Measurements from ENCODE around the gene SPIRE2. TPM values are rescaled to one million over a fixed set of nuclear protein-coding genes. Genes with fewer than 3 reads are reported as not detected.

The SPIRE2 gene
- total RNA-seq, 1 experiment from 2014 or later = 29.6 TPM

DNA sequence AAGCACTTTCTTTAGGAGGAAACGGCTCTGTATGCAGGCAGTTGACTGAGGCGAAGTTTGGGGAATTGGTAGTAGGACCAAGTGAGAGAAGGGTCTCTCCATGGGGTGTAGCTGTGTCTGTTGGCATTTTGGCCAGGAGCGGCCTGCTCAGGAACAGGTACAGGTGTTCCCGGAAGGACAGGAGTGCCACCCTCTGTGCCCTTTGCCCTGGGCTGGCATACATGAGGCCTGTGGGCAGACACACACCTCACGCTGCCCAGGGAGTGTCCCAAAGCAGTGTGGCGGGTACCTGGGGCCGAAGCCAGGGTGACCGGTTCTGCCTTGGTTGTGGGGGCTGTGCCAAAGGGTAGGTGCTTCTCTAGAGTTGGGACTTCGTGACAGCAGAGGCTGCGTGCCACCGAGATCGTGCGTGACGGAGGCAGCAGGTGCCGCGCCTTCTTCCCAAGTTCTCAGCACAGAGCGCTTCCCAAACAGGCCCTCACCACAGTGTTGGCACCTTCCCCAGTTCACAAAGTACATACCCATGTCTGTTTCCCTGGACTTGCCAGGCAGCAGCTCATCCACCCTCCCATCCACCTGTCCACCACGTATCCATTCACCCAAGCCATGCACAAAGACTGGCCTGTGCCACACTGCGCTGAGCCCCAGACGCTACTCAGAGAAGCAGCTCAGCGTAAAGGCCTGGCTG is 25.2 kb downstream of the SPIRE2 start:
- intact Hi-C loops (cut with micrococcal nuclease; ENCODE audit: unreplicated experiment) = no loop called here
- peak in 1 of 2 experiments; percentile 30 for DNase-seq

DNA sequence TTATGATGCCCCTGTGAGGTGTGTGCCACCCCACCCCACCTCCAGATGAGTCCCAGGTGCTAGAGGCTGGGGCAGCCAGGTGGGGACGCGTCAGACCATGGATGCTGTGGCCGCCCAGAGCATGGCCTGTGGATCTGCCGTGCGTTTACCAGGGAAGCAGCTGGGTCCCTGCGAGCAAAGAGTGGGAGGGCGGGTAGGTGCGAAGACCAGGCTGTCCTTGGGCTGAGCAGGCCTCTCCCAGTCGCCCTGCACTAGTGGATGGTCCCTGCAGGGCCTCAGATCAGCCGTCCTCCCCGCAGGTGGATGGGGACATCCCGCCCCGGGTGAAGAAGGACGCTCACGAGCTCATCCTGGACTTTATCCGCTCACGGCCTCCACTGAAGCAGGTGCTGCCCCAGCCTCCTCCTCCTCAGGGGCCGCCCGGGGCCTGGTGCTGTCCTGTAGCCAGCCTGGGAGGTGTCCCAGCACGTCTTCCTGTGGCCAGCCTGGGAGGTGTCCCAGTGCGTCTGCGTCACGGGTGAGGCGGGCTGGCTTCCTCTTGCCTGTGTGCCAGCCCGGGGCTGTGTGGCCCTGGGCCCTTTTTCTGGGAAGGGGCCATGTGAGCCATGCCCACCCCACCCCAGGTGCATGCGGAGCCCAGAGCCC is 27.1 kb downstream of the SPIRE2 start:
- Histone ChIP-seq H3K4me1 (no peaks in the 10 kb centered on the region), H3K27me3 (replicated peaks; ENCODE audit: control insufficient read depth, insufficient read depth, low read length) (no peaks in the 10 kb centered on the region), H3K36me3 (ENCODE audit: control insufficient read depth, insufficient read depth, low read length) (no peaks in the 10 kb centered on the region; the same call in none of the 2 replicates), H3K4me3 (ENCODE audit: low read depth, low read length) (no peak overlapping the region), H3K9me3 (no peaks in the 10 kb centered on the region)
- H3K9me3 Mint-ChIP-seq (ENCODE audit: unreplicated experiment) = no peaks in the 10 kb centered on the region
- no peak overlapping the region for H3K27ac Mint-ChIP-seq (ENCODE audit: unreplicated experiment)
- BruUV-seq (replicated peaks) = no TSS peak
- H3K4me1 Mint-ChIP-seq (ENCODE audit: low read depth, unreplicated experiment) = no peaks in the 10 kb centered on the region
- ChIA-PET CTCF (interaction anchor here (0.5 kb wide), 1 partner anchor 17 kb away, joined by 3 read pairs; no protein-coding TSS in a partner anchor), POLR2A (no interaction called here)
- TF ChIP-seq, protein P1, sequence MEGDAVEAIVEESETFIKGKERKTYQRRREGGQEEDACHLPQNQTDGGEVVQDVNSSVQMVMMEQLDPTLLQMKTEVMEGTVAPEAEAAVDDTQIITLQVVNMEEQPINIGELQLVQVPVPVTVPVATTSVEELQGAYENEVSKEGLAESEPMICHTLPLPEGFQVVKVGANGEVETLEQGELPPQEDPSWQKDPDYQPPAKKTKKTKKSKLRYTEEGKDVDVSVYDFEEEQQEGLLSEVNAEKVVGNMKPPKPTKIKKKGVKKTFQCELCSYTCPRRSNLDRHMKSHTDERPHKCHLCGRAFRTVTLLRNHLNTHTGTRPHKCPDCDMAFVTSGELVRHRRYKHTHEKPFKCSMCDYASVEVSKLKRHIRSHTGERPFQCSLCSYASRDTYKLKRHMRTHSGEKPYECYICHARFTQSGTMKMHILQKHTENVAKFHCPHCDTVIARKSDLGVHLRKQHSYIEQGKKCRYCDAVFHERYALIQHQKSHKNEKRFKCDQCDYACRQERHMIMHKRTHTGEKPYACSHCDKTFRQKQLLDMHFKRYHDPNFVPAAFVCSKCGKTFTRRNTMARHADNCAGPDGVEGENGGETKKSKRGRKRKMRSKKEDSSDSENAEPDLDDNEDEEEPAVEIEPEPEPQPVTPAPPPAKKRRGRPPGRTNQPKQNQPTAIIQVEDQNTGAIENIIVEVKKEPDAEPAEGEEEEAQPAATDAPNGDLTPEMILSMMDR (IDR thresholded peaks at IDR 0.05; ENCODE audit: insufficient read depth in 1 of 2, low read depth in 1 of 2, low read length in 1 of 2, severe bottlenecking in 1 of 2, unreplicated experiment in 1 of 2) = no peak
- no peak overlapping the region for H3K4me3 Mint-ChIP-seq (ENCODE audit: unreplicated experiment)
- peaks cover 11% of the 10 kb centered on the region for H3K36me3 Mint-ChIP-seq (ENCODE audit: insufficient read depth, unreplicated experiment)
- H3K27me3 Mint-ChIP-seq (ENCODE audit: insufficient read depth, unreplicated experiment) = no peaks in the 10 kb centered on the region
- intact Hi-C loops (cut with micrococcal nuclease; ENCODE audit: unreplicated experiment) = no loop called here
- peak in 1 of 2 experiments; percentile 28 for DNase-seq

More for the DNA sequence above, 25.2 kb downstream of the SPIRE2 start:
- TF ChIP-seq, protein P1 (IDR thresholded peaks at IDR 0.05; ENCODE audit: insufficient read depth in 1 of 2, low read depth in 1 of 2, low read length in 1 of 2, severe bottlenecking in 1 of 2, unreplicated experiment in 1 of 2) = no peak
- Mint-ChIP-seq H3K9me3 (ENCODE audit: unreplicated experiment) (no peaks in the 10 kb centered on the region), H3K27ac (ENCODE audit: unreplicated experiment) (no peak overlapping the region), H3K4me1 (ENCODE audit: low read depth, unreplicated experiment) (no peaks in the 10 kb centered on the region), H3K4me3 (ENCODE audit: unreplicated experiment) (no peak overlapping the region), H3K36me3 (ENCODE audit: insufficient read depth, unreplicated experiment) (peaks cover 11% of the 10 kb centered on the region), H3K27me3 (ENCODE audit: insufficient read depth, unreplicated experiment) (no peaks in the 10 kb centered on the region)
- Histone ChIP-seq H3K4me3 (ENCODE audit: low read depth, low read length) (no peak overlapping the region), H3K27me3 (replicated peaks; ENCODE audit: control insufficient read depth, insufficient read depth, low read length) (no peaks in the 10 kb centered on the region), H3K36me3 (ENCODE audit: control insufficient read depth, insufficient read depth, low read length) (no peaks in the 10 kb centered on the region; the same call in none of the 2 replicates), H3K4me1 (no peaks in the 10 kb centered on the region), H3K9me3 (no peaks in the 10 kb centered on the region)
- ChIA-PET POLR2A (no interaction called here), CTCF (interaction anchor here (1.0 kb wide), 1 partner anchor 101 kb away, joined by 3 read pairs; no protein-coding TSS in a partner anchor)
- no TSS peak for BruUV-seq (replicated peaks)

DNA sequence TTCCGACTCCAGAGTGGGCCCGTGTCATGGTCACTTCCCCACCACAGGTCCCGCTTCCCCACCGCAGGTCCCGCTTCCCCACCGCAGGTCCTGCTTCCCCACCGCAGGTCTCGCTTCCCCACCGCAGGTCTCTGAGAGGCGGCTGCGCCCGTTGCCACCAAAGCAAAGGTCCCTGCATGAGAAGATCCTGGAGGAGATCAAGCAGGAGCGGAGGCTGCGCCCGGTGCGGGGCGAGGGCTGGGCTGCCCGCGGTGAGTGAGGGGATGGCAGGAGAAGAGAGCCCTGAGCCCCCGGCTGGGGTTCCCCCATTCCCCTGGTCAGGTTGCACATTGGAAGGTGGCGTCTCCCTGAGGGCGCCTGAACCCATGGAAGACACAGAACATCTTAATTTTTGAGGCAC is 27.7 kb downstream of the SPIRE2 start:
- H3K36me3 Mint-ChIP-seq (ENCODE audit: insufficient read depth, unreplicated experiment) = peaks cover 8% of the 10 kb centered on the region
- POLR2A ChIA-PET = no interaction called here
- no peaks in the 10 kb centered on the region for H3K4me1 Mint-ChIP-seq (ENCODE audit: low read depth, unreplicated experiment)
- H3K4me3 ChIP-seq (ENCODE audit: low read depth, low read length) = no peak overlapping the region
- H3K27me3 ChIP-seq (replicated peaks; ENCODE audit: control insufficient read depth, insufficient read depth, low read length) = no peaks in the 10 kb centered on the region
- BruUV-seq (replicated peaks) = no TSS peak
- CTCF ChIA-PET = interaction anchor here (0.5 kb wide), 1 partner anchor 18 kb away, joined by 3 read pairs; no protein-coding TSS in a partner anchor
- H3K4me1 ChIP-seq = no peaks in the 10 kb centered on the region
- H3K36me3 ChIP-seq (ENCODE audit: control insufficient read depth, insufficient read depth, low read length) = no peaks in the 10 kb centered on the region; the same call in 1 of the 2 replicates
- H3K9me3 ChIP-seq = no peaks in the 10 kb centered on the region
- no peak overlapping the region for H3K4me3 Mint-ChIP-seq (ENCODE audit: unreplicated experiment)
- intact Hi-C loops (cut with micrococcal nuclease; ENCODE audit: unreplicated experiment) = no loop called here
- H3K9me3 Mint-ChIP-seq (ENCODE audit: unreplicated experiment) = no peaks in the 10 kb centered on the region
- H3K27ac Mint-ChIP-seq (ENCODE audit: unreplicated experiment) = no peak overlapping the region
- TF ChIP-seq, protein P1 (IDR thresholded peaks at IDR 0.05; ENCODE audit: insufficient read depth in 1 of 2, low read depth in 1 of 2, low read length in 1 of 2, severe bottlenecking in 1 of 2, unreplicated experiment in 1 of 2) = no peak
- DNase-seq = peak in 1 of 2 experiments; percentile 25
- no peaks in the 10 kb centered on the region for H3K27me3 Mint-ChIP-seq (ENCODE audit: insufficient read depth, unreplicated experiment)

Measured in Caco-2 (cell line).